Measurements from ENCODE around the gene PANX2.

The PANX2 gene

GRCh38 chr22:50194037-50194805 is 23.7 kb downstream of the PANX2 start:
- peaks cover 0 to 31% (median 20%) of the 10 kb centered on the region in 4 donors for H3K4me1 ChIP-seq
- intact Hi-C loops (cut with DNase I; ENCODE audit: low total_unique reads) = no loop called here
- H3K36me3 ChIP-seq = peaks cover 7 to 64% (median 29%) of the 10 kb centered on the region in 3 donors

GRCh38 chr22:50196256-50196655 is 25.7 kb downstream of the PANX2 start:
- intact Hi-C loops (cut with DNase I; ENCODE audit: low total_unique reads) = no loop called here
- no peak for DNase-seq

More at GRCh38 chr22:50194037-50194805, 23.7 kb downstream of the PANX2 start:
- no peak for DNase-seq
- Histone ChIP-seq H3K27me3 (no peaks in the 10 kb centered on the region), H3K27ac (no peak overlapping the region), H3K9me3 (no peaks in the 10 kb centered on the region), H3K4me3 (no peak overlapping the region)
- no peak for TF ChIP-seq CTCF (IDR thresholded peaks at IDR 0.05)

GRCh38 chr22:50197000-50197800 is 26.7 kb downstream of the PANX2 start:
- intact Hi-C loops (cut with DNase I; ENCODE audit: low total_unique reads) = no loop called here
- no peaks in the 10 kb centered on the region for H3K27me3 ChIP-seq

More at GRCh38 chr22:50196256-50196655, 25.7 kb downstream of the PANX2 start:
- Histone ChIP-seq H3K27me3 (no peaks in the 10 kb centered on the region), H3K9me3 (no peaks in the 10 kb centered on the region), H3K27ac (no peak overlapping the region), H3K4me3 (no peak overlapping the region), H3K4me1 (peaks cover 0 to 21% (median 8%) of the 10 kb centered on the region in 4 donors), H3K36me3 (peaks cover 7 to 64% (median 29%) of the 10 kb centered on the region in 3 donors)
- no peak for TF ChIP-seq CTCF (IDR thresholded peaks at IDR 0.05)

GRCh38 chr22:50197856-50198623 is 27.5 kb downstream of the PANX2 start:
- H3K36me3 ChIP-seq = peaks cover 7 to 61% (median 31%) of the 10 kb centered on the region in 3 donors
- no peak for DNase-seq

More at GRCh38 chr22:50197000-50197800, 26.7 kb downstream of the PANX2 start:
- Histone ChIP-seq H3K27ac (no peak overlapping the region), H3K36me3 (peaks cover 7 to 64% (median 29%) of the 10 kb centered on the region in 3 donors), H3K4me3 (no peak overlapping the region), H3K9me3 (no peaks in the 10 kb centered on the region), H3K4me1 (peaks cover 0 to 21% (median 15%) of the 10 kb centered on the region in 4 donors)
- TF ChIP-seq CTCF (IDR thresholded peaks at IDR 0.05) = no peak
- DNase-seq = no peak

More at GRCh38 chr22:50197856-50198623, 27.5 kb downstream of the PANX2 start:
- H3K4me1 ChIP-seq = peaks cover 0 to 22% (median 19%) of the 10 kb centered on the region in 4 donors
- no peak overlapping the region for H3K4me3 ChIP-seq
- TF ChIP-seq CTCF (IDR thresholded peaks at IDR 0.05) = no peak
- H3K27me3 ChIP-seq = no peaks in the 10 kb centered on the region
- no peaks in the 10 kb centered on the region for H3K9me3 ChIP-seq
- H3K27ac ChIP-seq = no peak overlapping the region
- intact Hi-C loops (cut with DNase I; ENCODE audit: low total_unique reads) = no loop called here
